ENCODE measurements around the gene CTTN. TPM values are rescaled to one million over a fixed set of nuclear protein-coding genes. Genes with fewer than 3 reads are reported as not detected.

Gene CTTN
- total and polyA plus RNA-seq, 9 of the 15 experiments (the other 6 are each of a cell fraction or from before 2014, with no cell fraction given) = 9.9 to 158 (median 99.7) TPM

GRCh38 chr11:70415642-70416395 is 17.5 kb downstream of the CTTN start (continued):
- TF ChIP-seq, protein P1, sequence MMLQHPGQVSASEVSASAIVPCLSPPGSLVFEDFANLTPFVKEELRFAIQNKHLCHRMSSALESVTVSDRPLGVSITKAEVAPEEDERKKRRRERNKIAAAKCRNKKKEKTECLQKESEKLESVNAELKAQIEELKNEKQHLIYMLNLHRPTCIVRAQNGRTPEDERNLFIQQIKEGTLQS (IDR thresholded peaks at IDR 0.05) = peak; percentile 86
- TF ChIP-seq, protein P1 (CRISPR knock-in tag; conservative IDR thresholded peaks at IDR 0.05) = no peak
- TF ChIP-seq, protein P2, sequence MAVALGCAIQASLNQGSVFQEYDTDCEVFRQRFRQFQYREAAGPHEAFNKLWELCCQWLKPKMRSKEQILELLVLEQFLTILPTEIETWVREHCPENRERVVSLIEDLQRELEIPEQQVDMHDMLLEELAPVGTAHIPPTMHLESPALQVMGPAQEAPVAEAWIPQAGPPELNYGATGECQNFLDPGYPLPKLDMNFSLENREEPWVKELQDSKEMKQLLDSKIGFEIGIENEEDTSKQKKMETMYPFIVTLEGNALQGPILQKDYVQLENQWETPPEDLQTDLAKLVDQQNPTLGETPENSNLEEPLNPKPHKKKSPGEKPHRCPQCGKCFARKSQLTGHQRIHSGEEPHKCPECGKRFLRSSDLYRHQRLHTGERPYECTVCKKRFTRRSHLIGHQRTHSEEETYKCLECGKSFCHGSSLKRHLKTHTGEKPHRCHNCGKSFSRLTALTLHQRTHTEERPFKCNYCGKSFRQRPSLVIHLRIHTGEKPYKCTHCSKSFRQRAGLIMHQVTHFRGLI (CRISPR knock-in tag; IDR thresholded peaks at IDR 0.05) = no peak
- TF ChIP-seq ZKSCAN3 (CRISPR knock-in tag; IDR thresholded peaks at IDR 0.05) (no peak), MEIS2 (IDR thresholded peaks at IDR 0.05; ENCODE audit: partially characterized antibody) (peak; percentile 24), POLR2B (IDR thresholded peaks at IDR 0.05; ENCODE audit: low read depth, partially characterized antibody) (peak; percentile 17), CEBPB (tag; IDR thresholded peaks at IDR 0.05) (peak; percentile 28), SMAD4 (CRISPR knock-in tag; conservative IDR thresholded peaks at IDR 0.05) (0 out of 2 replicates have a peak, but pooled peaks have one; percentile 28), HNRNPH1 (optimal IDR thresholded peaks at IDR 0.05; ENCODE audit: low read depth, low read length) (no peak), TRIM25 (IDR thresholded peaks at IDR 0.05; ENCODE audit: borderline replicate concordance) (no peak), ZBTB33 (CRISPR knock-in tag; IDR thresholded peaks at IDR 0.05) (peak; percentile 78), CTBP1 (IDR thresholded peaks at IDR 0.05; ENCODE audit: borderline replicate concordance) (peak; percentile 11; the same call in 1 of the 2 replicates)
- TF ChIP-seq, protein P3, sequence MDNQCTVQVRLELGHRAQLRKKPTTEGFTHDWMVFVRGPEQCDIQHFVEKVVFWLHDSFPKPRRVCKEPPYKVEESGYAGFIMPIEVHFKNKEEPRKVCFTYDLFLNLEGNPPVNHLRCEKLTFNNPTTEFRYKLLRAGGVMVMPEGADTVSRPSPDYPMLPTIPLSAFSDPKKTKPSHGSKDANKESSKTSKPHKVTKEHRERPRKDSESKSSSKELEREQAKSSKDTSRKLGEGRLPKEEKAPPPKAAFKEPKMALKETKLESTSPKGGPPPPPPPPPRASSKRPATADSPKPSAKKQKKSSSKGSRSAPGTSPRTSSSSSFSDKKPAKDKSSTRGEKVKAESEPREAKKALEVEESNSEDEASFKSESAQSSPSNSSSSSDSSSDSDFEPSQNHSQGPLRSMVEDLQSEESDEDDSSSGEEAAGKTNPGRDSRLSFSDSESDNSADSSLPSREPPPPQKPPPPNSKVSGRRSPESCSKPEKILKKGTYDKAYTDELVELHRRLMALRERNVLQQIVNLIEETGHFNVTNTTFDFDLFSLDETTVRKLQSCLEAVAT (IDR thresholded peaks at IDR 0.05) = 0 out of 4 replicates have a peak, but pooled peaks of 1 of the 2 experiments have one; percentile 45

Data from K562 (cell line).